BLaER1 treated with 17β-estradiol and CSF1 and Interleukin-3, amounts not matched to agents 10 nM and 100 nM (cell line): Measurements from ENCODE around the gene PLA2G10.

Experiments
- H3K27ac ChIP-seq, 11 experiments: shearing (Covaris generic); formaldehyde crosslinking; 2 replicates each; pipeline ENCODE4 v1.8.1; 2022
- H3K27me3 ChIP-seq, 11 experiments: shearing (Covaris generic); formaldehyde crosslinking; 2 replicates each; pipeline ENCODE4 v1.8.1; 2022
- H3K36me3 ChIP-seq, 11 experiments: shearing (Covaris generic); formaldehyde crosslinking; 2 replicates each; pipeline ENCODE4 v1.8.1; 2022
- H3K4me1 ChIP-seq, 10 experiments: shearing (Covaris generic); formaldehyde crosslinking; 2 replicates each; pipeline ENCODE4 v1.8.1; 2022
- H3K4me2 ChIP-seq, 11 experiments: shearing (Covaris generic); formaldehyde crosslinking; 2 replicates each; pipeline ENCODE4 v1.8.1; 2022
- H3K4me3 ChIP-seq, 10 experiments: shearing (Covaris generic); formaldehyde crosslinking; 2 replicates each; pipeline ENCODE4 v1.8.1; 2022
- H3K9ac ChIP-seq, 11 experiments: shearing (Covaris generic); formaldehyde crosslinking; 2 replicates each; pipeline ENCODE4 v1.8.1; 2022
- H3K9me3 ChIP-seq, 11 experiments: shearing (Covaris generic); formaldehyde crosslinking; replicated peaks in 1 of 11; 2 replicates each; pipeline ENCODE4 v1.8.1; 2022
- H4K20me1 ChIP-seq, 11 experiments: shearing (Covaris generic); formaldehyde crosslinking; 2 replicates each; pipeline ENCODE4 v1.8.1; 2022
- Cebpa-rat ChIP-seq, 11 experiments: shearing (Covaris generic); IDR thresholded peaks; 2 replicates each; pipeline ENCODE4 v1.8.1; 2022

Gene PLA2G10

DNA sequence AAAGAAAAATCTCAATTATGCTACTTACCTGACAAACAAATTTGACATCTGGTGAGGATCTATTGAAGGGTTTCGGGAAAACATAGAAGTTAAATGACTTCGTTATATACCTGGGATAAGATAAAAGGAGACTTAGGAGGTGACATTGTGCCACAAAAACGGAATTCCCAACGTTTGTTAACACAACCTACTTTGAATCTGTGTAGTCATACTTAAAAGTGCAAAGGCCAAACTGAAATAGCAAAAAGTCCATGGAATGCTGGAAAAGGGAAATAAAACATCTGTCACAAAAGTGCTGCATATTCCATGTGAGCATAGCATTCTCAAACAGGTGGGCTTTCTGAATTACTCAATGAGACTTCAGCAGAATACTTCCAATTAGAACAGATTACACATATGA, 67.0 kb downstream of the PLA2G10 start:
- no peak for TF ChIP-seq Cebpa-rat (IDR thresholded peaks at IDR 0.05)
- Histone ChIP-seq H3K4me1 (peaks cover 29 to 52% (median 35%) of the 10 kb centered on the region in 10 experiments), H3K9ac (no peak overlapping the region), H3K27ac (no peak overlapping the region), H4K20me1 (no peaks in the 10 kb centered on the region), H3K27me3 (no peaks in the 10 kb centered on the region), H3K9me3 (no peaks in the 10 kb centered on the region), H3K4me2 (no peak overlapping the region), H3K36me3 (peaks cover 56 to 64% (median 60%) of the 10 kb centered on the region in 11 experiments), H3K4me3 (no peak overlapping the region)
